NCI-H524 (cell line): Measurements from ENCODE around the gene REXO1.
A peak's percentile ranks its signal among the peaks of the same experiment; 100 is the strongest.

Experiments
- DNase-seq, 2 experiments: peaks; one replicate each; lab custom pipeline; 2025; lab: John Stamatoyannopoulos, UW

REXO1 gene

GRCh38 chr19:1861599-1862031 is 13.3 kb upstream of the REXO1 start:
- DNase-seq: peak in 1 of 2 experiments; percentile 38

DNA sequence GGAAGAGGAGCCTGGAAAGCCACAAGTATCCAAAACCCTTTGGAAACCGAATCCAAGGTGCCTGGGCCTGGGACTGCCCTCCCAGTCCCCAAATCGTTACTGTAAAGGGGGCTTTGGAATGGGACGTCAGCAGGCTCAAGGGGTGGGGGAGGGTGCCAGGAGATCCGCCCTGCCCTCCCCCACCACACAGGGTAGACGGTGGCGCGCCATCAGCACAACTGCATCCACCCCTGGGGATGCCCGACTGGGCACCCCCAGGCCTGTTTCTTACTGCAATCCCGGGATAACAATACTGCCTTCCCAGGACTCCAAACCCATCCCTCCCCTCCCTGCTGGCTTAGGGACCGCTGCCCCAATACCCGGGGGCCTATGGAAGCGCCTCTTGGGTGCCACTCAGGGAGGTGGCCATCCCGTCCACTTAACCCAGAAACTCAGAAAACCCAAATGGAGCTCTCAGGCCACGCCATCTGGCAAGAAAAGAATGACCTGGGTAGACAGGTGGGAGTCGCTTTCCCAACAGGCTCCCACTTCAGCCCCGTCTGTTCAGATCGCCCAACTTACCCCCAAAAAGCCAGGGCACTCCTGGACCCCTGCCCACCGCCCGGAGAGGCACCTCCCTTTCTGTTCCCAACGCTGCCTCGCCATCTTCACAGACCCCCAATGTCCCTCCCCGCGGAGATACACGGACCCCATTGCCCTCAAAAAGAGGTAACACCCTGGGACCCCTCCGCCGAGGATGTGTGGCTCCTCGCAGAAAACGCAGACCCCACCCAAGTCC is 12.7 kb upstream of the REXO1 start:
- peak; percentile 63 to 71 for DNase-seq

DNA sequence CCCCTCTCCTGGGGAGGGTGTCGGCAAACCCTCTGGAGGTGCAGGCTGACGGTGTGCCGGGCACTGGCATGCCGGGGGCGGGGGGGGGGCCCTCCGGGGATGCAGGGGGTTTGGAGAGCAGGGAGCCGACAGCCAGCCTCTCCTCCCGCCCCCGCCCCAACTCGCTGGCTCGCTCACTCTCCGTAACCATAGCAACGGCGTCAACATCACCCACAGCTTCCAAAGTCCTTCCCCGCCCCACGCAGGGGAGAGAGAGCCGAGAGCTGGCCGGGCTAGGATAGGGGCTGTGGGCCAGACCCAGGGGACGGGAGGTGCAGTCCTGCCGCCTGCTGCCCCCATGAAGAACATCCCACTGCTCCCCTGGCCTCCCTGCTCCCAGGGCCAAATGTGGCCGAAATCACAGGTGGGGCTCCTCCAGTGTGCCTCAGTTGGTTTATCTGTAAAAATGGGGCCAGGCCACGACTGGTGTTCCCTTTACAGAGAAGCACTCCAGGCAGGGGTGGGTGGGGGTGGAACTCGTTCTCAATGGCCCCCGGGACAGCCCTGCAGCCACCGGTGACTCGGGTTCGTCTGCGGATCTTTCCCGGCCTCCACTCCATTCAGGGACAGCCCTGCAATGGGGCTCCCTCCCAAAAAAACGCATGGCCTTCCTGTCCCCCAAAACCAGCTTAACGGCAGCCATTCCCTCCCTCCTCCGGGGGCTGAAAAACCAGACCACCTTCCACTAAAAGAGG is 11.9 kb upstream of the REXO1 start:
- DNase-seq: peak; percentile 67 to 78

DNA sequence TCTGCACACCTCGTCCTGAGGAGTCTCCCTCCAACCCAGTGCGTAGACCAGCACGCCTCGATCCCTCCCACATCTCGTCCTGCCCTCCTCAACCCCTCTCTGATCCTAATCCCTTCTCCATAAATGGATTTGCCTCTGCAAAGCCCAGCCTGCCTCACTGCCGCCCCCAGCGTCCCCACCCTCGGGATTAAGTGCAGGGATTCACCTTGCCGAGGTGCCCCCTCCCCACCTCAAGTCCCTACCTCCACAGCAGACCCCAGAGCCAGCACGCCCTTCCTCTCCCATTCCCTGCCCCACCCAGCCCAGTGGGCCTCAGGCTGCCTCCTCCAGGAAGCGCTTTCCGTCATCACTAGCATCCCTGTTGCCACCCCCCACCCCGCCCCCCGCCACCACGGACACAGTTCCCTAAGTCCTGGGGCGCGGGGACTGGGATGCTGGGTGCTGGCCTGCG is 11.1 kb upstream of the REXO1 start:
- DNase-seq: peak; percentile 38 to 86

DNA sequence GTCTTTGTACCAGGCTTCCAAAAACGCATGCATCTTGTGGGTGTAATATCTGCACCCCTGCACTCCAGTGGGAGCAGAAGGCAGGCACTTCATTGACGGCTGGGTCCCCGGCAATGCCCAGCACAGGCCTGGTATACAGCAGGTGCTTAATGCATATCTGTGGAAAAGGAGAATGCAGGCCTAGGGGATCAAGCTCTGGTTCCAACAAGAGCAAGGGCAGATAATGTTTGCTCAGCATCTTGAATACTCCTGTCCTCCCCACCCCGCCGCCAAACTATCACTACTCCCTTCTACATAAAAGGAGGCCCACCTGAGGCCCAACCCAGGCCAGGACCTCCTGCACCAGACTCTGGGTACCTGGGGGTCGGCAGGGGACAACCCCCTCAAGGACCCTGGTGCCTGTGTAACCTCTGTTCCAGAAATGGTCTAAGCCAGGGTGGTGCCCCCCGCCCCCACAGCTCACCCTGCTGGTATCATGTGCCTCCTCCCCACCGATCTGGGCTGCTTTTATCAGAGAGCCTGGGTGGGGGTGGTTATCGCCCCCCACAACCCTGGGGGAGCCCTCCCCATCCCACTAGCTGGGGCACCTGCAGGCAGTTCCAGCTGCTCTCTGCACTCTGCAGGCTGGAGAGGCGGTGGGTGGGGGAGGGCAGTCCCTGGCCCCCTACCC is 10.3 kb upstream of the REXO1 start:
- DNase-seq: no peak

DNA sequence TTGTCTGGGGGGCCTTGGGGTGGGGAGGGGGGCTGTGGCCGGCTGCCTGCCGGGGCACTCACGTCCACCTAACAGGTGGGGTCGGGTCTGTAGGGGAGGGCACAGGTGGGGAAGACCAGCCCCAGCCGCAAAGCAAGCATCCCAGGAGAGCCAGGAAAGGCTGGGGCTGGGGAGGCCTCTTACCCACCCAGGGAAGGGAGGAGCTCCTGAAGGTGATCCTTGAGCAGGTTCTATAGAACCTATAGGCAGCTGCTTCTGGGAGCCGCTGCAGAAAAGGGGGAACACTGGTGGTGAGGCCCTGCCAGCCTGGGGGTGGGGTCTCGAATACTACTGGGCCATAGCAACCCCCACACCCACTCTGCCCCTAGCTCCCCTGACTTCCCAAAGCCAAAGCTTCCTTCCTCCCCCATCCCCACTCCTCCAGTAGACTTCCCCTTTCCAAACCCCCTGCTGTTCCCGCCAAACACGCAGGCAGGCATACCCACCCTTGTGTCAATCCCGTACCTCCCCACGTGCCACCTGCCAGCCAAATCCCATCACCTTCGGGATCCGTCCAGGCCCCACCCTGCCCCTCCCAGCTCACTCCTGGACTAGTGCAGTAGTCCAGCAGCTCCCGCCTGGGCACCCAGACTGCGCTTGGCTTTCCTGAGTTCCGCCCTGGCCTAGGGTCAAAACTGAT is 9.5 kb upstream of the REXO1 start:
- DNase-seq: peak in 1 of 2 experiments; percentile 52

DNA sequence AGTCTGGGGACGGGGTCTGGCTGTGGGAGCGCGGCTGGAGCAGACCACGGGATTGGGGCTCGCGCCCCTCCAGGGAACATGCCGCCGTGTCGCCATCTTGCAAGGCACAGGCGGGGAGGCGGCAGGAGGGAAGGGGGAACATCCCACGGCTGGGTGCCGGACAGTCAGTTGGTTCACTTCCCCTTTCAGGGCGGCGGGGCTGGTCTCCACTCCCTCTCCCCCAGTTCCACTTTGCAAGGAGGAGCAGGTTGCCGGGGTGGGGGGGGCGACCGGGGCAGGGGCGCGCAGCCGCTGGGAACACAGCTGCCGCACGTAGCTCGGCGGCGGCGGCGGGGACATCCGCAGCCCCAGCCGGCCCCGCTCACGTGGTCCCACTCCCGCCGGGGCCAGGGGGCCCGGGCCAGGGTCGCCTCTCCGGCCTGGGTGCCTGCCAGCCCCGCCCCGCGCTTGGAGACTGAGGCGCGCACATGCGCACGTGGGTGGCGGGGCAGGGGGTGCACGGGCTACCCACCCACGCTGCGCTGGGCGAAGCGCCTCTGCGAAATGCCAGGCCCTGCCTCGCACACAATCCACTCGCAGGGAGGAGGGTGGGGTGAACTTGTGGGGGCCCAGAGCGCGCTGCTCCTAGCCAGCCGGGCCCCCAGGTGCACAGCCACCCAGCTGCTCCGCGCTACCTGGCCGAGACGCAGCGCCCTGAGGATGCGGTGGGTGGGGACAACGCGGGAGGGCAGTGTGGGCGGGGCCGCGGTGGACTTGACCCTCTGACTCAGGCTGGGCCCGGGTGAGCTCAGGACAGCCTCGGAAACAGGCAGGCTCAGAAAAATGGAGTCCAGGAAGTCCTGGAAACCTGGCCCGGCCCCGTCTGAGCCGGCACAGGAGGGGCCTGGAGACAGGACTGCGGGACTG is 8.7 kb upstream of the REXO1 start:
- DNase-seq: peak; percentile 68 to 71

- DNase-seq: peak; percentile 68 to 87
These were observed 8.0 kb upstream of the REXO1 start for GRCh38 chr19:1856345-1856697.

GRCh38 chr19:1855828-1856255 is 7.6 kb upstream of the REXO1 start:
- peak; percentile 83 to 86 for DNase-seq

GRCh38 chr19:1855040-1855827 is 7.0 kb upstream of the REXO1 start:
- peak; percentile 95 to 98 for DNase-seq

DNA sequence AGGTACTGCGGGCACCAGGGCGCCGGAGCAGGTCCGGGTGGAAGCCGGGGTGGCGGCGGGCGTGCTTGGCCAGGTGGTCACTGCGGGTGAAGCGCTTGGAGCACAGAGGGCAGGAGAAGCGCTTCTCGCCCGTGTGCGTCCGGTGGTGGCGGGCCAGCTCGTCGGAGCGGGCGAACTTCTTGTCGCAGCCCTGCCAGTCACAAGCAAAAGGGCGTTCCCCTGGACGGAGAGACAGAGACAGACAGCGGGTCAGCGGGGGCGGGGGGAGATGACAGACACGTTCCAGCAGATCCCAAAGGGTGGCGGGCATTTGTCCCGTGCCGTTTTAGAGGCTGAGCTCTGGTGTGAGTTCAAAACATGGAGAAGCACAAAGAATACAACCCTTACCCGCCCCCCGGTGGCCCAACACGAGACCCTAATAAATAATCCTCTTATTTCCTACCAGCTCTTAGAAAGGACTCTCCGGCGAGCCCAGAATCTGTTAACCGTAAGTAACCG is 6.3 kb upstream of the REXO1 start:
- no peak for DNase-seq

DNA sequence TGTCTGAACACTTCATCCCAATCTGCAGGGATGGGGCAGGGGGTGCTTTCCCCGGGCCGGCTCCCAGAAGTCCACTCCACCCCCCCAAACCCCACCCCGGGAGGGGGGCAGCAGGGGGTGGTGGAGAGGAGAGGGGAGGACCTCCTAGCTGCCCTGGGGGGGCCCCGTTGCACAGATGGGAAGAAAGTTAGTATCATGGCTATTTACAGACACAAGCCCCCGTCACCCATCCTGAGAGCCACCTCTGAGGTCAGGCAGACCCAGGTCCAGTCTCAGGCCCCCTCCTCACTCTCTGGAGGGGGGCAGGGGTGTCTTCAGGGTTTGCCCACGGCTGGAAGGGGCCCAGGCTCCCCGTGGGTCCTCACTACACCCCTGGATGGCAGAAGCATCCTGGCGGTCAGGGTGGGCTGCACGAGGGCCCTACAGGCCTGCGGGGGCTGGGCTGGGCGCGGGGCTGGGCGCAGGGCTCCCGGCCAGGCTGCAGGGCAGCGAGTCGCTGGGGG is 5.8 kb upstream of the REXO1 start:
- DNase-seq: no peak

DNA sequence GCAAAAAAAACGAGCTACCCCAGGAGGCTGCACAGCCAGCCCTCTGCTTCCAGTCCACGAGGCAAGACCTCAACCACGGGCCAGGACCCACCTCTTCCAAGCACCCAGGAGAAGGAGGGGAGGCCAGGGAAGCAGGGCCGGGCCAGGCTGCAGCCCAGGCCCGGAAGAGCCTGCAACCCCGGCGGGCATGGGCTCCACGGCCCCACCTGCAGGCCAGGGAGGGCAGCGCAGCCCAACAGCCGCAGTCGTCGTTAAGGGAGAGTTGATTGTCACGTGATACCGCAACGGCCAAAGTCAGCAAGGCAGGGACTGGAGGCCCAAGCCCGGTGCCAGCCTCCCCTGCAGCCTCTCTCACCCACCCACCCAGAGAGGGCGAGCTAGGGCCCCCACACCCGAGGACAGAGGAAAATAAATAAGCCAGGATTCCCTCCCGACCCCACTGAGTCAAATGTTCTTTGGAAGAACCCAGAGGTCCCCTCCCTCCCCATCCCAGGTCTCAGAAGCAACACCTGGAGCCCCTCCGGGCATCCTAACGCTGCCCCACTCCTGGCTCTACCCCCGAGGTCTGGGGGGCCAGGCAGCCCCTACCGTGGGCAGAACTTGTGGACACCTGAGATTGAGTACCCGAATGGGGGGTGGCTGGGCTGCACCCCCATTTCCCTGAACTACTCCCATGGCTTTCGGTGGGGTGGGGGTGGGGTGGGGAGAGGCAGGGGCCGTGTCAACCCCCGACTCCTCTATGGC is 5.2 kb upstream of the REXO1 start:
- peak; percentile 26 to 64 for DNase-seq

DNA sequence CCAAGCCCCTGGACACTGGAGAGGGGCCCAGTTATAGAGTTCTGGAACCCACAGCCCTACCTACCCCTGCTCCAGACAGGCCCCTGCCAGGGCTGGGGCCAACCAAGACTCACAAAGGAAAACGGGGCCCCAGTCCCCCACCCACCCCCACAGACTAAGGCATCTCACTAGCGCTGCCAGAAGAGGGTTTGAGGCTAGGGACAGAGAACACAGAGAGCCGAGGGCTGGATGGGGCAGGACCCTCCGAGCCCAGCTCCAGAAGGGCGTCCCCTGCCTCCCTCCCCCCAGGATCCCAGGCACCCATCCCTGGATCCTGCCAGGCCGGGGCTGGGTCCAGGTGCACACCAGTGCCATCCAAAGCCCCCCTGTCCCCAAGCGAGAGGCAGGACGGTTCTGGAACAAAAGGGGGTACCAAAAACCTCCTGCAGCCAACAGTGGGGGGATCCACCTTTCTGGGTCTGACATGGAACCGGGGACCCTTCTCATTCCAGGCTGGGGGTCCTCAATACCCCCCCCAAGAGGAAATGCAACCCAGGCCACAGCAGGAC is 4.4 kb upstream of the REXO1 start:
- no peak for DNase-seq

GRCh38 chr19:1851654-1852580 is 3.6 kb upstream of the REXO1 start:
- DNase-seq: no peak

- DNase-seq: no peak
These were observed 2.7 kb upstream of the REXO1 start for GRCh38 chr19:1850809-1851653.

GRCh38 chr19:1849886-1850398 is 1.7 kb upstream of the REXO1 start:
- no peak for DNase-seq
